HepG2 (cell line): Measurements from ENCODE around the gene STYK1. TPM values are rescaled to one million over a fixed set of nuclear protein-coding genes. Genes with fewer than 3 reads are reported as not detected.

Source experiments
- ATAC-seq: fragments of 200-7000 bp; cut with Tn5 transposase; 3 replicates; pipeline ENCODE4 v1.9.1; 2020; ENCODE audit warnings: mild to moderate bottlenecking, moderate library complexity
- BruUV-seq: library from RNA; stranded (reverse); fragments of 400-500 nt; replicated peaks from 2 replicates; lab custom pipeline; 2021; lab: Mats Ljungman, UMichigan
- CTCF ChIA-PET: fragments of 300-600 bp; formaldehyde crosslinking; extraction: SDS; loops from one replicate; lab custom pipeline; 2021; ENCODE audit warnings: low total read pairs, inconsistent platforms, low intra/inter-chr PET ratio; lab: Yijun Ruan, JAX
- POLR2A ChIA-PET: fragments of 350-600 bp; sonication (Branson Sonifier 250); formaldehyde crosslinking; loops from one replicate; lab custom pipeline; 2020; ENCODE audit warnings: antibody characterized with exemption, inconsistent platforms; lab: Yijun Ruan, JAX
- DNase-seq: peaks from one replicate; pipeline ENCODE4 v3.0.0-alpha.2; 2015; ENCODE audit warnings: low spot score
- FAIRE-seq: peaks from 3 replicates; lab custom pipeline; 2011; peaks lifted over from hg19 to GRCh38; lab: Jason Lieb, UNC
- H2AFZ ChIP-seq: one replicate; pipeline ENCODE4 v1.6.1; 2011; ENCODE audit warnings: low read length, inconsistent platforms
- H3K27ac ChIP-seq: fragments of 300-600 bp; 3 replicates; pipeline ENCODE4 v1.8.0; 2011; ENCODE audit warnings: mixed run types, mild to moderate bottlenecking, mixed read lengths, low read length, inconsistent platforms; ENCODE audit not compliant: insufficient read depth; ENCODE audit errors: extremely low read length
- H3K27me3 ChIP-seq, 2 experiments: fragments of 200-600 bp in 1 of 2; 2 replicates in 1 of 2; 3 replicates in 1 of 2; pipeline versions ENCODE4 v1.6.0 to v1.8.0; 2011; ENCODE audit warnings: low read length in 2 of 2, mild to moderate bottlenecking in 2 of 2, moderate library complexity in 2 of 2, inconsistent platforms in 1 of 2; ENCODE audit not compliant: insufficient read depth in 2 of 2, control insufficient read depth in 1 of 2
- H3K36me3 ChIP-seq, 2 experiments: fragments of 200-600 bp in 1 of 2; replicated peaks in 1 of 2; 2 replicates in 1 of 2; 3 replicates in 1 of 2; pipeline versions ENCODE4 v1.5.1 to v1.8.0; 2011; ENCODE audit warnings: low read length in 2 of 2, inconsistent platforms in 1 of 2; ENCODE audit not compliant: insufficient read depth in 2 of 2, control insufficient read depth in 1 of 2
- H3K4me1 ChIP-seq: 2 replicates; pipeline ENCODE4 v1.5.1; 2012; ENCODE audit warnings: low read length, inconsistent platforms; ENCODE audit not compliant: insufficient read depth
- H3K4me2 ChIP-seq: 2 replicates; pipeline ENCODE4 v1.6.0; 2011; ENCODE audit warnings: low read depth, low read length, inconsistent platforms
- H3K4me3 ChIP-seq, 3 experiments: fragments of 200-600 bp in 1 of 3; sonication (generic), shearing (Covaris generic) in 1 of 3; replicated peaks in 1 of 3; 2 replicates each; pipeline ENCODE4 v1.5.1; 2011 to 2016; ENCODE audit warnings: low read length in 3 of 3, inconsistent platforms in 2 of 3, low read depth in 2 of 3, mild to moderate bottlenecking in 2 of 3, control low read depth in 1 of 3, mixed read lengths in 1 of 3; ENCODE audit not compliant: insufficient read depth in 1 of 3
- H3K79me2 ChIP-seq: one replicate; pipeline ENCODE4 v1.6.1; 2011; ENCODE audit warnings: low read length, inconsistent platforms; ENCODE audit not compliant: insufficient read depth
- H3K9ac ChIP-seq: 2 replicates; pipeline ENCODE4 v1.6.0; 2011; ENCODE audit warnings: mild to moderate bottlenecking, low read depth, low read length, inconsistent platforms; ENCODE audit not compliant: insufficient read depth
- H3K9me3 ChIP-seq: 2 replicates; pipeline ENCODE4 v1.5.1; 2012; ENCODE audit warnings: mild to moderate bottlenecking, low read length
- H4K20me1 ChIP-seq: 2 replicates; pipeline ENCODE4 v1.6.0; 2011; ENCODE audit warnings: inconsistent platforms, mild to moderate bottlenecking, low read length, moderate library complexity; ENCODE audit not compliant: insufficient read depth
- ATF7-NPFF ChIP-seq: sonication (generic); formaldehyde crosslinking; IDR thresholded peaks from 2 replicates; pipeline ENCODE4 v1.8.1; 2023; ENCODE audit warnings: mild to moderate bottlenecking, low read depth, missing genetic modification reagents, moderate library complexity
- FOXA3 ChIP-seq: IDR thresholded peaks from 2 replicates; pipeline ENCODE4 v1.6.1; 2016; ENCODE audit warnings: missing genetic modification reagents, missing compliant biosample characterization
- HIVEP1 ChIP-seq: sonication (generic); formaldehyde crosslinking; IDR thresholded peaks from 2 replicates; pipeline ENCODE4 v1.4.0; 2020; ENCODE audit warnings: mild to moderate bottlenecking, missing genetic modification reagents
- KDM1A ChIP-seq: IDR thresholded peaks from 2 replicates; pipeline ENCODE4 v1.6.1; 2016; ENCODE audit warnings: missing compliant biosample characterization
- LCORL ChIP-seq, 2 experiments: fragments of 450-650 bp in 1 of 2; sonication (generic) in 1 of 2; formaldehyde crosslinking in 1 of 2; IDR thresholded peaks; 2 replicates each; pipeline versions ENCODE4 v1.5.0 to v1.6.1; 2017 to 2020; ENCODE audit warnings: antibody characterized with exemption in 1 of 2, missing genetic modification reagents in 1 of 2
- NR3C1 ChIP-seq: sonication (generic); formaldehyde crosslinking; IDR thresholded peaks from 2 replicates; pipeline ENCODE4 v1.4.0; 2020; ENCODE audit warnings: missing genetic modification reagents
- PAF1 ChIP-seq: IDR thresholded peaks from 2 replicates; pipeline ENCODE4 v1.6.1; 2016; ENCODE audit warnings: missing genetic modification reagents, missing compliant biosample characterization
- ZFP82 ChIP-seq: sonication (generic); formaldehyde crosslinking; IDR thresholded peaks from 2 replicates; pipeline ENCODE4 v1.5.1; 2020; ENCODE audit warnings: mild to moderate bottlenecking, missing genetic modification reagents, borderline replicate concordance
- ZNF543 ChIP-seq: sonication (generic); formaldehyde crosslinking; IDR thresholded peaks from 2 replicates; pipeline ENCODE4 v1.4.0; 2020; ENCODE audit warnings: mild to moderate bottlenecking, missing genetic modification reagents
- ZNF556 ChIP-seq: sonication (generic); formaldehyde crosslinking; IDR thresholded peaks from 2 replicates; pipeline ENCODE4 v1.4.0; 2020; ENCODE audit warnings: mild to moderate bottlenecking, missing genetic modification reagents, borderline replicate concordance
- ZNF768 ChIP-seq: sonication (generic); formaldehyde crosslinking; IDR thresholded peaks from 2 replicates; pipeline ENCODE4 v1.4.0; 2020; ENCODE audit warnings: missing genetic modification reagents
- ZNF781 ChIP-seq: sonication (generic); formaldehyde crosslinking; IDR thresholded peaks from 2 replicates; pipeline ENCODE4 v1.5.1; 2020; ENCODE audit warnings: borderline replicate concordance, mild to moderate bottlenecking, missing genetic modification reagents; ENCODE audit errors: not compliant biosample characterization
- ZSCAN29 ChIP-seq: sonication (generic); formaldehyde crosslinking; conservative IDR thresholded peaks from 2 replicates; pipeline ENCODE4 v1.4.0; 2020; ENCODE audit warnings: mild to moderate bottlenecking, missing genetic modification reagents
- WGBS: methylation state at CpG from one replicate; pipeline ENCODE4 v1.1.6; 2017; ENCODE audit warnings: low lambda C conversion rate; 5-methylcytosine and 5-hydroxymethylcytosine counted together
- in situ Hi-C: cut with HindIII; loops from 2 replicates; pipeline ENCODE4 v1.10.0; 2017; ENCODE audit warnings: low pct_unique_long_range_greater_than_20kb; ENCODE audit not compliant: extremely low pct_ligation_motif_present
- intact Hi-C: fragments of 100-400 bp; cut with micrococcal nuclease; formaldehyde crosslinking; loops from one replicate; pipeline ENCODE4 v1.10.0; 2022; ENCODE audit not compliant: unreplicated experiment
- polyA plus RNA-seq, 8 experiments: library from polyadenylated mRNA; depleted of rRNA in 3 of 8; stranded (reverse) in 7 of 8; unstranded in 1 of 8; fragments of >200 nt; fragmentation: Illumina TruSeq in 4 of 8; extraction: Trizol in 4 of 8; gene quantifications; 2 replicates each; pipeline versions ENCODE4 v1.2.1 to v1.2.3, GENCODE V29; 2011 to 2016; ENCODE audit warnings: low read depth in 4 of 8, missing spikeins in 1 of 8, mixed read lengths in 1 of 8; ENCODE audit not compliant: insufficient read depth in 1 of 8
- total RNA-seq, 5 experiments: library from RNA; depleted of rRNA; stranded (reverse); fragments of >200 nt; fragmentation: Illumina TruSeq; extraction: Trizol; gene quantifications; 2 replicates each; pipeline ENCODE4 v1.2.3, GENCODE V29; 2016; ENCODE audit warnings: low read depth in 1 of 5
- TF ChIP-seq, protein P1 (sequence below): sonication (generic); formaldehyde crosslinking; IDR thresholded peaks from 2 replicates; pipeline ENCODE4 v1.8.0; 2022; ENCODE audit warnings: mild to moderate bottlenecking, missing genetic modification reagents; ENCODE audit not compliant: insufficient replicate concordance

The STYK1 gene
- total and polyA plus RNA-seq, 2 of the 13 experiments (the other 11 are each of a cell fraction or from before 2014, with no cell fraction given), result not detected

DNA sequence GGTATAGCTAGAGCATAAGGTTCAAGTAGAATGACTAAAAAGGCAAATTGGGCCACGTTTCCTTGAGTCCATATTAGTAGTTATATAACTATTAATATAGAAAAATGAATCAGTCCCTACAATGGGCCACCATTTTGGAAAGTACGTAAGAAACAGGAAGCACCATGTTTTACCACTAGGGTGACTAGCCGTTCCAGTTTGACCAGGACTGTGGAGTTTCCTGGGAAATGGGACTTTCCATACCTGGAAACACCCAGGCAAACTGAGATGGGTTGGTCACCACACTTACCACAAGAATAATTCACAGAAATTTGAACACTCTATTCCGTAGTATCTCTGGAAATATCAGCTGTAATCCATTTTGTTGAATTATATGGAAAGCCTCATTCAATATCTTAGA, 58.3 kb downstream of the STYK1 start:
- peaks cover 0 to 10% of the 10 kb centered on the region in 2 experiments; a peak in 1 of 5 replicates for H3K27me3 ChIP-seq
- no peaks in the 10 kb centered on the region for H4K20me1 ChIP-seq
- no peak overlapping the region for H3K4me3 ChIP-seq
- H3K79me2 ChIP-seq, result peaks cover 20% of the 10 kb centered on the region
- TF ChIP-seq, protein P1, sequence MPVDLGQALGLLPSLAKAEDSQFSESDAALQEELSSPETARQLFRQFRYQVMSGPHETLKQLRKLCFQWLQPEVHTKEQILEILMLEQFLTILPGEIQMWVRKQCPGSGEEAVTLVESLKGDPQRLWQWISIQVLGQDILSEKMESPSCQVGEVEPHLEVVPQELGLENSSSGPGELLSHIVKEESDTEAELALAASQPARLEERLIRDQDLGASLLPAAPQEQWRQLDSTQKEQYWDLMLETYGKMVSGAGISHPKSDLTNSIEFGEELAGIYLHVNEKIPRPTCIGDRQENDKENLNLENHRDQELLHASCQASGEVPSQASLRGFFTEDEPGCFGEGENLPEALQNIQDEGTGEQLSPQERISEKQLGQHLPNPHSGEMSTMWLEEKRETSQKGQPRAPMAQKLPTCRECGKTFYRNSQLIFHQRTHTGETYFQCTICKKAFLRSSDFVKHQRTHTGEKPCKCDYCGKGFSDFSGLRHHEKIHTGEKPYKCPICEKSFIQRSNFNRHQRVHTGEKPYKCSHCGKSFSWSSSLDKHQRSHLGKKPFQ (CRISPR knock-in tag), result no peak
- TF ChIP-seq HIVEP1 (no peak), ZNF768 (CRISPR knock-in tag) (no peak), PAF1 (CRISPR knock-in tag) (no peak), KDM1A (CRISPR knock-in tag) (no peak)
- ChIA-PET CTCF (no interaction called here), POLR2A (no interaction called here)
- no peak overlapping the region for H2AFZ ChIP-seq
- WGBS, result 52% methylated on average over 4 of the region's 4 CpGs
- no peak for ATAC-seq
- BruUV-seq, result no TSS peak
- in situ Hi-C loops, result no loop called here
- H3K9ac ChIP-seq, result no peak overlapping the region
- H3K4me2 ChIP-seq, result no peak overlapping the region
- H3K9me3 ChIP-seq, result no peaks in the 10 kb centered on the region
- H3K36me3 ChIP-seq, result no peaks in the 10 kb centered on the region
- intact Hi-C loops, result no loop called here
- H3K4me1 ChIP-seq, result peaks cover 18% of the 10 kb centered on the region
- FAIRE-seq, result no peak
- no peak overlapping the region for H3K27ac ChIP-seq
- DNase-seq, result no peak

DNA sequence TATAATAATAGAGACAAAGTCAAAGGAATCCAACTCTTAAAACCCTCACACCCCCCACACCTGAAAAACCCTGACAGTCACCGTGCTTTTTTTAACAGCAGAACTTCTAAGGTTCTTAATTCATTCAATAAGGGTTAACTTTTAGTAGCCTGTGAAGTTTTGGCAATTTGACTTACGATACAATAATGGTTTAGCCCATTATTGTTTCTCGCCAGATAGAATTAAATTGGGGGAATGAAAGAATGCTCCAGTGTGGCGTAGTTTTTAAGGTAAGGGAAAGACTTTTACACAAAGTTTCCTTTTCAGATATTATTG, 59.8 kb downstream of the STYK1 start:
- peak overlapping the region; percentile 70 for H3K4me2 ChIP-seq
- TF ChIP-seq FOXA3 (CRISPR knock-in tag), result no peak
- TF ChIP-seq ZNF781, result no peak
- no peak for TF ChIP-seq LCORL (IDR thresholded peaks at IDR 0.05)
- TF ChIP-seq LCORL (CRISPR knock-in tag; IDR thresholded peaks at IDR 0.05), result no peak
- TF ChIP-seq ZNF556 (CRISPR knock-in tag), result no peak
- TF ChIP-seq ATF7-NPFF, result no peak
- no peak for TF ChIP-seq ZFP82 (CRISPR knock-in tag)
- TF ChIP-seq ZNF543 (CRISPR knock-in tag), result no peak
- no peak for TF ChIP-seq ZSCAN29 (CRISPR knock-in tag)
- TF ChIP-seq NR3C1 (CRISPR knock-in tag), result no peak
- H3K4me1 ChIP-seq, result peaks cover 26% of the 10 kb centered on the region
- ChIA-PET CTCF (no interaction called here), POLR2A (interaction anchor here (0.8 kb wide), 1 partner anchor 401 kb away, joined by 3 read pairs; the partner anchor contains the start of gene GABARAPL1)
- H3K36me3 ChIP-seq, result no peaks in the 10 kb centered on the region; a peak in 1 of 5 replicates
- peak overlapping the region; percentile 67 for H2AFZ ChIP-seq
- DNase-seq, result no peak
- H4K20me1 ChIP-seq, result no peaks in the 10 kb centered on the region
- peak overlapping the region; percentile 86 for H3K27ac ChIP-seq
- H3K4me3 ChIP-seq, result peak overlapping the region; percentile 89 to 97 (median 90)
- no peaks in the 10 kb centered on the region for H3K9me3 ChIP-seq
- H3K27me3 ChIP-seq, result peaks cover 0 to 6% of the 10 kb centered on the region in 2 experiments; a peak in 1 of 5 replicates
- intact Hi-C loops, result no loop called here
- ATAC-seq, result peak; percentile 28
- H3K9ac ChIP-seq, result peak overlapping the region; percentile 97
- 7% methylated on average over 4 of the region's 4 CpGs for WGBS
- H3K79me2 ChIP-seq, result peaks cover 20% of the 10 kb centered on the region
- FAIRE-seq, result no peak
- BruUV-seq, result no TSS peak
- in situ Hi-C loops, result no loop called here
